HG02763 (cell line): ENCODE data around the gene RPL29.
"Not testable (repeated sequence)": the region's sequence is repeated elsewhere in the genome, so short reads cannot be mapped to it uniquely, and the experiment has no call there.

Experiments
- ATAC-seq: cut with Tn5 transposase; IDR thresholded peaks from one replicate; pipeline ENCODE4 v1.9.1; 2021; ENCODE audit warnings: mild to moderate bottlenecking, moderate library complexity; ENCODE audit not compliant: unreplicated experiment

Gene RPL29

DNA sequence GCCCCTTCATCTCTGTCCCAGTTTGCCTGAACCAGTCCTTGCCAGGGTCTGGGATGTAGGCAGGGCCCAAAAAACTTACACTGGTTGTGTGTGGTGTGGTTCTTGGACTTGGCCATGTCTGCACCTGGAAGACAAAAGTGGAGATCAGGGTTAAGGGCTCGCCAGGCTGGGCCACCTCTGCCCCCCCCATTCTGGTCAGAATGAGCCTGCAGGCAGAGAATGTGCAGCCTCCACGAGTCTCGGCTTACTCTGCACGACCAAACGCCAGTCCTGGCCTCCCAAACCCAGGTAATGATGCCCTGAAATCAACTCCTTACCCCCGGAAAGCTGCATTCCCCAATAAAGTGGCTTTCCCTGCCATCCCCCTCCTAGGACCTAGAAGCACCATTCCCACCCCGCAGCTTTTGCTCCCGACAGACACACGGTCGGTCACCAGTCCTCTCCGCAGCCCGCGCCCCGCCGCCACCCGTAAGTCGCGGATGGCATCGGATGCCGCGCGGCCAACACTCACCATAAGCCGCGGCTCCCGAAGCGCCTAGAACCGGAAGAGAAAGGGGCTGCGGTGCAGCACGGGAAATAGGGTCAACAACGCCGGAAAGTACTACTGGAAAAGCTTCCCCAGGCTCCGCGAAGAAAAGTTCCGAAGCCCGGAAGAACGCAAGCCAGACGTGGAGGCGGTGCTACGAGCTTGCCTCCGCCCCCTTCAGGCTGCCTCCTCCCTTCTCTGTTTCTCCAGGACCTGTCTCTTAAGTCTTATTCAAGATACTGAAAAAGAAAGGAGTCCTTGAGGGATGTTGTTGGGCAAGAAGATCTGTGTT, at the start of gene RPL29:
Gene RPL29, minus strand, starts transcription at position 550 of the 818 bp plus-strand sequence. Its CDS starts 434 bp downstream, at position 116.
- ATAC-seq = peak; percentile 87

DNA sequence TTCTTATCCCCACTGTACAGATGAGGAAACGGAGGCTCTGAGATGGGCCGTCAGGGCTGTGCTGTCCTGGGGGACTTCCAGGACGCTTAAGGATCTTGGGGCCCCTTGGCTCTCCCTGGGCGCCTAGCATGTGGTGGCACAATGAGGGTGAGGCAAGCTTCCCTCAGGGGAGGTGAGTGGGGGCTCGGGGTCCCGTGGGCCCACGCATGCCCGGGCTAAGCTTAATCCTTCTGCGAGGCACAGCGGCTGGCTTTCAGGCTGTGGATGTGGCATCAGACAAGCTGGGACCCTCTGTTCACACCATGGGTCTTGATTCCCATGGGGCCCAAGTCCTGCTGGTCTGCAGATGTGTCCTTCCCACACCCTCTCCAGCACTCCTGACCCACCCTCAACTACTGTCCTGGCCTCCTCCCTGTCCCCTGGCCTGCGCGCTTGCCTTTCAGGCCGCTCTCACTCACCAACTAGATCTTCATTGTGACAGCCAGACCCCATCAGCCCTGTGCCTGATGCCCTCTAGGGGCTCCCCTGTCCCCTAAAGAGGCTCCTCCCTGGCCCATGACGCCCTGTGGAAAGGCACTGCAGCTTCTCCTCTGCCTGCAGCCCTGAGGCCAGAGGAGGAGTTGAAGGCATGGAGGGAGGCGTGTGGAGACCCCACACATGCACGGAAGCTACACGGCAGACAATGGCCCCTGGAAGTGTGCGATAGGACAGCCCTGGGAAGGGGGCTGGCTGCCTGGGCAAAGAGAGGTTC, 49.3 kb upstream of the RPL29 start:
- ATAC-seq = no peak

DNA sequence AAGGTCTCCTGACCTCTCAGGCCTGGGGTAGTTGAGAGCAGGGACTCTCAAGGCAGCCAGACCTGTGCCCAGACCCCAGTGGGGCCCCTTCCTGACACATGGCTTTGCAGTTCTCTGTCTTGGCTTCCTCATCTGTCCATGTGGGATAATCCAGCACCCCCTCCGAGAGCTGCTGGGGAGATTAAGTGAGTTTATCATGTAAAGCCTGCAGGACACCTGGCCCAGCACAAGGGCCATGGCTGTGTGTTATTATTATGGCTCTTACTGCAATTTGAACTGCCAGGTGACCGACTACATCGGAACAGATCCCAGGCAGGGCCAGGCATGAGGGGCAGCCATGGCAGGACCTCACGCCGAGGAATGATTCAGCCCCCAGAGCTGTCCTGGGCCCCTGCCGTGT, 48.1 kb upstream of the RPL29 start:
- ATAC-seq = no peak

DNA sequence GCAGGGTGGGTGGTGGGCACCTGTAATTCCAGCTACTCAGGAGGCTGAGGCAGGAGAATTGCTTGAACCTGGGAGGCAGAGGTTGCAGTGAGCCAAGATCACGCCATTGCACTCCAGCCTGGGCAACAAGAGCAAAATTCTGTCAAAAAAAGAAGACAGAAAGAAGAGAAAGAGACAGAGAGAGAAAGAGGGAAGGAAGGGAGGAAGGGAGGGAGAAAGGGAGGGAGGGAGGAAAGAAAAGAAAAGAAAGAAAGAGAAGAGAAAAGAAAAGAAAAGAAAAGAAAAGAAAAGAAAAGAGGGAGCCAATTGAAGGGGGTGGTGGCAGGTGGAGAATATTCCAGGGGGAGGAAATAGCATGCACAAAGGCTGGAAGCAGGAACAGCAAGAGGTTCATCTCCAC, 47.3 kb upstream of the RPL29 start:
- not testable (repeated sequence) for ATAC-seq

DNA sequence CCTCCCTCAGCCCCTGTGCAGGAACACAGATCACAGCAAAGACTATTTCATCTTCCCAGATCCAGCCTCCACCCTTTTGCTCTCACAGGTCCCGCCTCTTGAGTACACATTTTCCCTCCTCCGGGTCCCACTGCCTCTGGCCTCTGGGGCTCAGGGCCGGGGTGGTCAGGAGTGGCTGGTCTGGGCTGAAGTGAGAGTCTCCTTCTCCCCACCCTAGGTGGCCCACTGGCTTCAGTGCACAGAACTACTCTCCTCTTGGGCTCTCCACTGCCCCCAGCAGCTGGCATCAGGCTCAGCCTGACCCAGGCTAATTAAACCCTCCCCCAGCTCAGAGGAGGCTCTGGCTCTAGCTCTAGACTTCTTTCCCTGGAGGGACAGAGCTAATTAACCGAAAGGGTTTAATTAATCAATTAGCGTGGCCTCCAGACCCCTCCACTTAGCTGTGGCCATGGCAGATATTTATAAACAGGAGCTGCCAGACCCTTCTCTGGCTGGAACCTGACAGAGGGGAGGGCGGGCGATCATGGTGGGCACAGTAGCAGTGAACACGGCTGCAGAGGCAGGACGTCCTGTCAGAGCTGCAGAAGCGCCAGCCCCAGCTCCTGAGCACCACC, 45.5 kb upstream of the RPL29 start:
- no peak for ATAC-seq

DNA sequence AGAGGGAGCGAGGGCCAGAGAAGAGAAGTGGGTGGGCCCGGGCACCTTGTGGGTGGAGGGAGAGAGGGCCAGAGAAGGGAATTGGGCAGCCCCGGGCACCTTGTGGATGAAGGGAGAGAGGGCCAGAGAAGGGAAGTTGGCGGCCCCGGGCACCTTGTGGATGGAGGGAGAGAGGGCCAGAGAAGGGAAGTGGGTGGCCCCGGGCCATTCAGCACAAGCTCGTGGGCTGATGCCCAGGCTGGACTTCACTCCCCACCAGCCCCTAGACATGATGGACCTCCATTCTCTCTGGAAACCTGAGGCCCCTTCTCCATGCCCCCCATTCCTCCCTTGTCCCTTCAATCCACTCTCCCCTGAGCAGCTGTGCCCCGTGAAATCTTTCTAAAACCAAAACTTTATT, 44.9 kb upstream of the RPL29 start:
- no peak for ATAC-seq

DNA sequence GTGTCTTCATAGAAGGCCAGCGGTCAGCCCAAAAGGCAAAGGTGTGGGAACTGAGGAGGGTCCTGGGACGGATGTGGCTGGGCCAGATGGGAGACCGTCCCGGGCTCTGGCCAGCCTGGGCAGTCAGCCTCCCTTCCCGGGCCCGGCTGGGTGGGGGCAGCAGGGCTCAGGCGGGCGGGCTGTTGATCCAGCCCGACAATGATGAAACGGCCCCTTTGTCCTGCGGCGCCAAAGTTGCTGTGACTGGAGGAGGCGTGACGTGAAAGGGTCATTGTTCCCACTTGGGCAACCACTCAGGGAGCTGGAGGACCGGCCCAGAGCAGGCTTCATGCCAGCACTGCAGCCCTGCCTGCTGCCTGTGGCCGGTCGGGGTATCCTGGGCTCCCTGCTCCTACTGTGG, 44.2 kb upstream of the RPL29 start:
- no peak for ATAC-seq

DNA sequence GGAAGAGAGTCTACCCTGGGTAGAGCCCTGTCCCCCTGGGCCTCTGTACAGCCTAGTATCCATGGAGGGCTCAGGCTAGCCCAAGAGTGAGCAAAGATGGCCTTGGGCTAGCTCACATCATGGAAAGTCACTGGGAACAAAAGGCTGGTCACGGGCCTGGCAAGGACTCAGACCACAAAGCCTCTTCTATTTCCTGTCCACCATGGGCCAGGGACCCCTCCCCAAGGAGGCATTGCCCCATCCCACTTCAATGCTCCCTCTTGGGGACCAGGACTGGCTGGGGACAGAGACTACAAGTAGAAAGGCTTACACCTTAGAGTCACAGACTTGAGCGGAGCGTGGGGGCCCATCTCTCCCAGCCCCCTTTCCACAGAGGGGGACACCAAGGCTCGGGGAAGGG, 43.7 kb upstream of the RPL29 start:
- ATAC-seq = no peak

DNA sequence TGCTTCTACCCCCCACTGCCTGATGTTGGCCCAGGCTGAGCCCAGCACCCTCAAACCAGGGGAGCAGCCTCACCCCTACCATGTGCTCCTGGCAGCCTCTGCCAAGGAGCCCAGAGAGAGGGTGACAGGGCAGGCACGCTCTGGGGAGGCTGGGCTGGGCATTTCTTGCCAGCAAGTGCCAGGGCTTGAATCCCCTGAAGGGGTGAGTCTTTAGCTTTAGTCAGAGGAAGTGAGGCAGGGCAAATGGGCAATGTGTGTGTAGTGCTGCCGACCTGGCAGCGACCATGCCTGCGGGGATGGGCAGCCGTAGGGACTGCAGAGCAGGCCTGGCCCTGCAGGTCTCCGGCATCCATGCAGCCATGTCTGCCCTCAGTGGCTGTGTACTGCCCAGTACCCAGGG, 42.5 kb upstream of the RPL29 start:
- ATAC-seq = no peak

DNA sequence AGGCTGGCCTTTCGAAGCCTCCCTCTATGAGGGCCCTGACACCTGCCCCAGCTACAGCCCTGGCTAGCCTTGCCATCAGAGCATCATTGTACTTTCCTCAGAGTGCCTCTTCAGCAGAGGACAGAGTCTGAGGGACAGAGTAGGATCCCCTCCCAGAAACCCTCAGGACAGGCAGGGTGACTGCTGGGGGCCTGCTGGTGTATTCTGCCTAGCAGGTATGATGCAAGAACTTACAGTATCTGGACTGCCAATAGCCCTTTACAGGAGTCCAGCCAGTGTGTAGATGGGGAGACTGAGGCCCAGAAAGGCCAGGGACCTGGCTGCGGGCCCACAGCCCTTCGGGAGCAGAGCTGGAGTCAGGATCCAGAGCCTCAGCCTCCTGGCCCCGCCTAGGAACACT, 41.6 kb upstream of the RPL29 start:
- ATAC-seq = no peak

DNA sequence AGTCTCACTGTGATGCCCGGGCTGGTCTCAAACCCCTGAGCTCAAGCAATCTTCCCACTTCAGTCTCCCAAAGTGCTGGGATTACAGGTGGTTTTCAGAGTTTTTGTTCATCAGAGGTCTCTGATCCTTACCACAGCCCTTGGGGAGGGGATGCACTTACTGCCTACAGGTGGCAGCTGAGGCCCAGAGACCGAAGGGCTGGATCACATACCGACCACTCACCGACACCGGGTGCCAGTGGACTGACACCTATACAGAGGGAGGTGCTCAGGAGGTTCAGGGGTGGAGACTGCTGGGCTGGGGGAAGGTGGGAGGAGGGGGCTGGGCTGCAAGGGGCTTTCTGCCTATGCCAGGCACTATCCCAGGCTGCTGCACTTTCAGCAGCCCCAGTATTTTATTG, 41.1 kb upstream of the RPL29 start:
- ATAC-seq = no peak

DNA sequence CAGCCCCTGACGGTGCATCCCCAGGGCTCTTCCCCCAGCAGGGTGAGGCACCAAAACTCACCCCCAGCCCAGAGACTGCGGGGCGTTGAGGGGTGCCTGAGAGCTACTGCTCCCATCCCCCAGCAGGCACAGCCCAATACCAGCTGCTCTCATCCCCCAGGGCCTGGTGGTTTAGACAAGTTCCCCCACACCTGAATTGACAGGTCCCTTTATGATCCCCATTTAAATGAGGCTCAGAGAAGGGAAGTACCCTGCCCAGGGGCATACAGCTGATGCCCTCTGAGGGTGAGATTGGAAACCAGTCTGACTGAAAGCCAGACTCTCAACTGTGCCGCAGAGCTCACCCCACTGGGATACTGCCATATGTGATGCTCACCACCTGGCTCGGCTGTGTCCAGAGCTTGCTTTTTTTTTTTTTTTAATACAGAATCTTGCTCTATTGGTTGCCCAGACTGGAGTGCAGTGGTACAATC, 40.6 kb upstream of the RPL29 start:
- ATAC-seq = peak; percentile 53

DNA sequence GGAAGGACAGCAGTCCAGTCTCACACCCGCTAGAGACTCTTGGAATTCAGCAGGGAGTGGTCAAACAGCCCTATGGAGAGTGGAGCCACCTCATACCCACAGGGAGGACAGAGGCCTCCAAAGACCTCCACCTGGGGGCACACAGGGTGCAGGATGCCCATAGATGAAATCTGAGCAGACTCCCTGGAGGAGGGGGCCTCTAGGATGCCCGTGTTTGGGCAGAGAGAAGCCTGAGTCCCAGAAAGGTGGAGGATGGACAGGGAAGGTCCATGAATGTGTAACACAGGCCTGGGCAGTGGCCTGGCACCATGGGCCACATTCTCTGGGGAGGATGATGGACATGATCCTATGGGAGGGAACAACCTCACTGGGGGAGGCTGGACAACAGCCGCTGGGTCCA, 39.0 kb upstream of the RPL29 start:
- no peak for ATAC-seq

DNA sequence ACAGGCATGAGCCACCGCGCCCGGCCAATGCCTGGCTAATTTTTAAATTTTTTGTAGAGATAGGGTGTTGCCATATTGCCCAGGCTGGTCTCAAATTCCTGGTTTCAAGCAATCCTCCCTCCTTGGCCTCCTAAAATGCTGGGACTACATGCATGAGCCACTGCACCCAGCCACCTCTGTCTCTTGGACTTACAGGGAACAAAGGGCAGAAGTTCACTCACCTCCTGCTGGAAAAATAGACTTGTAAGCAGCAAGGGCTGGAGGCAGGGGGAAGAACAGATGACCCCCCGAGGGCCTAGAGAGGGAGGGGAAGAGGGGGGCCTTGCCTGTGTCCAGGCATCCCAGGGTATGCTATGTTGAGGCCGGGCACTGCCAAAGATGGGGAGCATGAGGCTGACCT, 38.5 kb upstream of the RPL29 start:
- ATAC-seq = no peak

DNA sequence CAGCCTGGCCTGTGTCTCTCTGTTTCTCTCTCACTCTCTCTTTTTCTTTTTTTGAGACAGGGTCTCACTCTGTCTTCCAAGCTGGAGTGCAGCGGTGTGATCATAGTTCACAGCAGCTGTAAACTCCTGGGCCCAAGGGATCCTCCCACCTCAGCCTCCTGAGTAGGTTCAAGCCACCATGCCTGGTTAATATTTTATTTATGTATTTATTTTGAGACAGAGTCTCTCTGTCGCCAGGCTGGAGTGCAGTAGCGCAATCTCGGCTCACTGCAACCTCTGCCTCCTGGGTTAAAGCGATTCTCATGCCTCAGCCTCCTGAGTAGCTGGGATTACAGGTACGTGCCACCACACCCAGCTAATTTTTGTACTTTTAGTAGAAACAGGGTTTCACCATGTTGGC, 38.1 kb upstream of the RPL29 start:
- not testable (repeated sequence) for ATAC-seq

DNA sequence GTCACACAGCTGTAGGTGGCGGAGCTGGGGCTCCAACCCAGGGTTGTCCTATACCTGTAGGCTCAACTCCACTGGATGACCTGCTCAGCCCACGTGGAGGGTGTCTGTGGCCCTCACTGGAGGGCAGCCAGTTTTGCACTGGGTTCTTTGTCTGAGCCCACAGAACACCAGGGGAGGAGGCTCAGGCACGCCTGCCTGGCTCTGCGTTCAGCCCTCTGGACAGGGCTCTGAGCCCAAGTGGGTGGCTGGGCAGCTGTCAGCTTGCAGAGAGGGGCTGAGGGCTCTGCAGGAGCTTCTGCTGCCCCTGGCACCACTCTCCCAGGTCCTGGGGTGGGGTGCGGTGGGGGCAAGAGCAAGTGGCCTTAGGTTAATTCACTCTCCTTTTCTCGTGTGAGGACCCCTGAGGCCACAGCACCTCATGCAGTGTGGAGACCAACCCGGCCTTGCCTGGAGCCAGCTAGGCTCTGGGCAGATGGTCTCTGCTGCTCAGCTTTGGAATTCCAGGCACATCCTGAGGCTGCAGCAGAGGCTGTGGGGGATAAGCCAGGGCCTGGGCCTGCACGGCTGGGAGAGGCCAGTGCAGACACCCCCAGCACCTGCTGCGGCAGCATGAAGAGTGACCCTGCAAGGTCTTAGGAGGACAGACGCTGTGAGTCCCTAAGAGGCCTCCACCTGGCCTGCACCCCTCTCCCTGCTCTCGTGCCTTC, 37.2 kb upstream of the RPL29 start:
- no peak for ATAC-seq

DNA sequence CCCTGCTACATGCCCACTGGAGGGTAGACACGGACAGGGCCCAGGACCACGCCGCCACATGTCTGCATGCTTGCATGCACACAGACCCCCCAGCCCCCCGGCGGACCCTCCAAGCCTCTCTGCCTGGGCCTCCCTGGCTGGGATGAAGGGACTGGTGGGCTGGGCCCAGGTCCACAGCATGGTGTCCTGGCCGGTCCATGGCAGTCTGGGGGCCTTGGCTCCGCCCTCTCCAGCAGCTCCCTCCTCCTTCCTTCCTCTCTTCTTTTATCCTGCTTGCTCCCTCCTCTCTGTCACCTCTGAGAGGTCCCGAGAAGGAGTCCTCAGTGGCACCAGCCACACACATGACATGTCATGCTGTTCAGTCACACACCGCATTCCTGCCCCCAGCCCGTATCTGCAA, 36.2 kb upstream of the RPL29 start:
- ATAC-seq = no peak

DNA sequence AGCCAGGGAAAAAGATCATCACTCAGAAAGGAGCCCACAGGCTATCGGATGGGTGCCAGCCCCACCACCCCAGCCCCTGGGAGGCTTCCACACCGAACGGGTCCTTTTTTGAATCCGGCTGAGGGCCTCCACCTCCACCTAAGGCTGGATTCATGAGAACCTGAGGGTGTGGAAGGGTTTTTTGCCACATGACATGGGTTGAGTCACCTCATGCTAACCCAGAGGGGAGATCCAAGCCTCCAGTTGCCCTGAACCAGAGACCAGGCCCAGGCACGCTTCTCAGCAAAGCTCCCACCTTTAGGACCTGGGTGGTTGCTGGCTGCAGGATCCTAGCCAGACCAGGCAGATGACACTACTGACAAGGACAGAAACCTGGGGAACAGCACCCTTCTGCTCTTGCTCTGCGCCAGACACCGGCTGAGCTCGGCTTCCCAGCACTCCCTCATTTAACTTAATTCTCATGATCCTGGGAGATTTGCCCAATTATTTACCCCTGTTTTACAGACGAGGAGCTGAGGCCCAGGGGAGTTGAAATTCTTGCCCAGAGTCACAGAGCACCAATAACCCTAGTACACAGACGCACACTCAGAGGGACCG, 35.1 kb upstream of the RPL29 start:
- ATAC-seq = no peak

DNA sequence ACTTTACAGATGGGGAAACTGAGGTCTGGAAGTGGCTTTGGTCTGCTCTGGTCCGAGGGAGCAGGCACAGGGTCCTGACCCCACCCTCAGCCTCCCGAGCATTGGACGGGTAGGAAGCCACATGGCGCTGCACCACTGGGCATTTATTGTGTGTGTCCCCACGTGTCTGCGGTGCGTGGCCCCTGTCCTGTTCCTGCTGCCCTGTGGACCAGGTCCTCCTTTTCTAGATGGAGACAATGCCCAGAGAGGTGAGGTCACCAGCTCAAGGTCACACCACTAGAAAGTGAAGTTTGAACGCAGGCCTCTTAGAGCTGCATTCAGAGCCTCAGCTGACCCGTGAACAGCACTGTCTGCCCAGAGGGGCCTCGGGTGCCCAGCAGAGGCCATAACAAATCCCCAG, 33.8 kb upstream of the RPL29 start:
- no peak for ATAC-seq

DNA sequence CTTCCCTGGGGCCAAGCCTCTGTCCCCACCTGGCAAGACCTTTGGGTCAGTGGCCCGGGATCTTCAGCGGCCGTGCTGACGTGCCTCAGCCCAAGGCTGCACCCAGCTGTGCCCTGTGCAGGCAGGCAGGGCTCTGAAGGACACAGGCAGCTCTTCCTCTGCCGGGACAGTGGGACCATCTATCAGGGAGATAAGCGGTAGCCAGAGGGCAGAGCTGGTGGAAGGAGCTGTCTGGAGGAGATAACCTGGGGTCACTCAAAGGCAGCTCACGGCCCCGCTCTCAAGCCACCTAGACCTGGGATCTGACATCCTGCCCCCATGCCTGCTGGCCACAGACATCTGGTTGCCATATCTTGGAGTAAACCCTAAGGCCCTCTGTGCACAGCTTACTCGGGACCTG, 33.4 kb upstream of the RPL29 start:
- no peak for ATAC-seq

DNA sequence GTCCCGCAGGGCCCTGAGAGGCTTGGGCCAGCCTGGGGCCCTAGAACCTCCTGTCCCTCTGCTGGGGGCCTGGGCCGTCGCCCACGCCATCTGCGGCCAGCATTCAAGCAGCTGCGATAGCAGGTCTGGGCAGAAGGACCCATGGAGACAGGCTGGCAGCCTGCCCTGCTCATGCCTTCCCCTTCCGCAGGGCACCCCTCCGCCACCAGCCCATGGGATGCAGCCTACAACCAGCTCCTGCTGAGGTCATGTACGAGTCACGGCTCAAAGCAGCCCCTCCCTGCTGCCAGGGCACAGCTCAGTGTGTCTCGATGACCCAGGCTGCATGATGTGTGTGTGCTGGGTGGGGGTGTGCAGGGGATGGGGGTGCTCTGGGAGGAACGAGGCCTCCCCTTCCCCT, 32.9 kb upstream of the RPL29 start:
- ATAC-seq = no peak
